ENCODE data around the gene ATP1A1. TPM values are rescaled to one million over a fixed set of nuclear protein-coding genes. Genes with fewer than 3 reads are reported as not detected.
A peak's percentile ranks its signal among the peaks of the same experiment; 100 is the strongest.

The ATP1A1 gene
- total RNA-seq, 4 donors from 2014 or later, result 770 to 1,450 (median 1,316) TPM

GRCh38 chr1:116405241-116406135, 32.4 kb downstream of the ATP1A1 start:
- intact Hi-C loops (cut with DNase I), result loop anchor here (10.0 kb wide), 1 partner anchor 171 kb away; no protein-coding TSS in a partner anchor
- H3K4me1 ChIP-seq, result no peaks in the 10 kb centered on the region
- 83 to 84% methylated on average over 14 of the region's 14 CpGs for WGBS, 2 donors
- peaks cover 69 to 76% of the 10 kb centered on the region in 2 donors for H3K36me3 ChIP-seq
- no peaks in the 10 kb centered on the region for H3K27me3 ChIP-seq
- no peak overlapping the region for H3K4me3 ChIP-seq (replicated peaks in 1 of 3)
- no peak for DNase-seq
- no peak overlapping the region for H3K27ac ChIP-seq
- H3K9me3 ChIP-seq, result no peaks in the 10 kb centered on the region
- TF ChIP-seq CTCF (IDR thresholded peaks at IDR 0.05), result no peak
- TF ChIP-seq POLR2A (IDR thresholded peaks at IDR 0.05), result peak in 1 of 2 donors; percentile 1

GRCh38 chr1:116407033-116407432, 34.0 kb downstream of the ATP1A1 start:
- intact Hi-C loops (cut with DNase I), result loop anchor here (10.0 kb wide), 1 partner anchor 172 kb away; no protein-coding TSS in a partner anchor
- 95 to 97% methylated on average over 6 of the region's 6 CpGs for WGBS, 2 donors
- no peak for DNase-seq
- no peaks in the 10 kb centered on the region for H3K27me3 ChIP-seq
- peaks cover 53 to 61% of the 10 kb centered on the region in 2 donors for H3K36me3 ChIP-seq
- H3K27ac ChIP-seq, result no peak overlapping the region
- H3K9me3 ChIP-seq, result no peaks in the 10 kb centered on the region
- H3K4me1 ChIP-seq, result no peaks in the 10 kb centered on the region
- no peak for TF ChIP-seq CTCF (IDR thresholded peaks at IDR 0.05)
- TF ChIP-seq POLR2A (IDR thresholded peaks at IDR 0.05), result no peak
- no peak overlapping the region for H3K4me3 ChIP-seq (replicated peaks in 1 of 3)

GRCh38 chr1:116408193-116408592, 35.1 kb downstream of the ATP1A1 start:
- no peaks in the 10 kb centered on the region for H3K4me1 ChIP-seq
- no peak overlapping the region for H3K27ac ChIP-seq
- intact Hi-C loops (cut with DNase I), result loop anchor here (10.0 kb wide), 1 partner anchor 173 kb away; no protein-coding TSS in a partner anchor
- H3K4me3 ChIP-seq (replicated peaks in 1 of 3), result no peak overlapping the region
- no peaks in the 10 kb centered on the region for H3K27me3 ChIP-seq
- 92 to 98% methylated on average over 2 of the region's 2 CpGs for WGBS, 2 donors
- H3K36me3 ChIP-seq, result peaks cover 42 to 49% of the 10 kb centered on the region in 2 donors
- TF ChIP-seq CTCF (IDR thresholded peaks at IDR 0.05) (no peak), POLR2A (IDR thresholded peaks at IDR 0.05) (no peak)
- DNase-seq, result no peak
- no peaks in the 10 kb centered on the region for H3K9me3 ChIP-seq

GRCh38 chr1:116408803-116409720, 36.0 kb downstream of the ATP1A1 start:
- Histone ChIP-seq H3K9me3 (no peaks in the 10 kb centered on the region), H3K4me3 (replicated peaks in 1 of 3) (no peak overlapping the region), H3K27me3 (no peaks in the 10 kb centered on the region), H3K4me1 (no peaks in the 10 kb centered on the region), H3K27ac (no peak overlapping the region), H3K36me3 (peaks cover 34 to 41% of the 10 kb centered on the region in 2 donors)
- DNase-seq, result no peak
- no peak for TF ChIP-seq POLR2A (IDR thresholded peaks at IDR 0.05)
- TF ChIP-seq CTCF (IDR thresholded peaks at IDR 0.05), result no peak
- 97% methylated on average over 13 of the region's 13 CpGs for WGBS, 2 donors
- intact Hi-C loops (cut with DNase I), result loop anchor here (10.0 kb wide), 1 partner anchor 174 kb away; no protein-coding TSS in a partner anchor
